NT2/D1 (cell line): ENCODE data around the gene ERBB2.

Experiments used
- SUZ12 ChIP-seq: IDR thresholded peaks from 2 replicates; pipeline ENCODE4 v1.6.1; 2011; ENCODE audit not compliant: insufficient read length, insufficient read depth; ENCODE audit errors: extremely low read depth
- YY1 ChIP-seq: IDR thresholded peaks from 2 replicates; pipeline ENCODE4 v1.6.1; 2011; ENCODE audit not compliant: insufficient read length, insufficient read depth
- ZNF274 ChIP-seq: IDR thresholded peaks from 2 replicates; pipeline ENCODE4 v1.6.1; 2011; ENCODE audit warnings: mild to moderate bottlenecking, low read depth, low read length

- TF ChIP-seq ZNF274 (no peak), SUZ12 (no peak), YY1 (no peak)
Measured at GRCh38 chr17:39670746-39671145, 29.1 kb upstream of the ERBB2 start.
